HepG2 (cell line): Measurements from ENCODE around the gene GHRL. TPM values are rescaled to one million over a fixed set of nuclear protein-coding genes. Genes with fewer than 3 reads are reported as not detected.

ENCODE experiments used
- ATM ChIP-seq: fragments of 450-650 bp; IDR thresholded peaks from 2 replicates; pipeline ENCODE4 v1.7.1; 2017; ENCODE audit warnings: mild to moderate bottlenecking, borderline replicate concordance
- CEBPB ChIP-seq: IDR thresholded peaks from 2 replicates; pipeline ENCODE4 v1.6.1; 2011; ENCODE audit warnings: low read depth, low read length, improper control_type of control experiment, borderline replicate concordance
- CENPT ChIP-seq: sonication (generic); formaldehyde crosslinking; IDR thresholded peaks from 2 replicates; pipeline ENCODE4 v1.8.0; 2022; ENCODE audit warnings: low read depth, mild to moderate bottlenecking, moderate library complexity, missing genetic modification reagents
- CREB1 ChIP-seq, 2 experiments: fragments of 450-650 bp in 1 of 2; IDR thresholded peaks; 2 replicates each; pipeline ENCODE4 v1.6.1; 2016 to 2017; ENCODE audit warnings: control low read depth in 1 of 2, mild to moderate bottlenecking in 1 of 2, missing compliant biosample characterization in 1 of 2, missing genetic modification characterization in 1 of 2
- FOXP1 ChIP-seq, 2 experiments: fragments of 450-650 bp in 1 of 2; IDR thresholded peaks; 2 replicates each; pipeline ENCODE4 v1.6.1; 2017 to 2018; ENCODE audit warnings: antibody characterized with exemption in 1 of 2
- NR2C2 ChIP-seq: sonication (generic); formaldehyde crosslinking; IDR thresholded peaks from 2 replicates; pipeline ENCODE4 v1.4.0; 2020; ENCODE audit warnings: missing genetic modification reagents, mild to moderate bottlenecking, moderate library complexity, borderline replicate concordance
- RORA ChIP-seq: sonication (generic); formaldehyde crosslinking; IDR thresholded peaks from 2 replicates; pipeline ENCODE4 v1.5.0; 2020; ENCODE audit warnings: mild to moderate bottlenecking, missing genetic modification reagents, moderate library complexity
- SNRNP70 ChIP-seq: fragments of 200-400 bp; formaldehyde crosslinking; IDR thresholded peaks from 2 replicates; pipeline ENCODE4 v1.6.1; 2017; ENCODE audit warnings: mild to moderate bottlenecking, low read depth, low read length, moderate library complexity
- SOX6 ChIP-seq, 2 experiments: fragments of 450-650 bp in 1 of 2; sonication (generic) in 1 of 2; formaldehyde crosslinking in 1 of 2; IDR thresholded peaks; 2 replicates each; pipeline versions ENCODE4 v1.4.0 to v1.6.1; 2017 to 2020; ENCODE audit warnings: antibody characterized with exemption in 1 of 2, mild to moderate bottlenecking in 1 of 2, missing genetic modification reagents in 1 of 2
- TRIM24 ChIP-seq: sonication (generic); formaldehyde crosslinking; IDR thresholded peaks from 2 replicates; pipeline ENCODE4 v1.8.0; 2022; ENCODE audit warnings: mild to moderate bottlenecking, missing genetic modification reagents
- ZC3H4 ChIP-seq: sonication (generic); formaldehyde crosslinking; IDR thresholded peaks from 2 replicates; pipeline ENCODE4 v1.4.0; 2020; ENCODE audit warnings: missing genetic modification reagents, borderline replicate concordance
- ZNF143 ChIP-seq: sonication (generic); formaldehyde crosslinking; IDR thresholded peaks from 2 replicates; pipeline ENCODE4 v1.4.0; 2020; ENCODE audit warnings: missing genetic modification reagents
- ZNF160 ChIP-seq: sonication (generic); formaldehyde crosslinking; IDR thresholded peaks from 2 replicates; pipeline ENCODE4 v1.8.0; 2022; ENCODE audit warnings: mild to moderate bottlenecking, inconsistent platforms, missing genetic modification reagents
- ZNF17 ChIP-seq: sonication (generic); formaldehyde crosslinking; IDR thresholded peaks from 2 replicates; pipeline ENCODE4 v1.5.0; 2020; ENCODE audit warnings: mild to moderate bottlenecking, missing genetic modification reagents
- ZNF264 ChIP-seq: sonication (generic); formaldehyde crosslinking; IDR thresholded peaks from 2 replicates; pipeline ENCODE4 v1.4.0; 2020; ENCODE audit warnings: missing genetic modification reagents
- ZNF317 ChIP-seq: sonication (generic); formaldehyde crosslinking; IDR thresholded peaks from 2 replicates; pipeline ENCODE4 v1.5.0; 2020; ENCODE audit warnings: mild to moderate bottlenecking, missing genetic modification reagents
- ZNF878 ChIP-seq: sonication (generic); formaldehyde crosslinking; IDR thresholded peaks from 2 replicates; pipeline ENCODE4 v1.8.1; 2023; ENCODE audit warnings: mild to moderate bottlenecking, missing genetic modification reagents, moderate library complexity
- ZSCAN9 ChIP-seq: IDR thresholded peaks from 2 replicates; pipeline ENCODE4 v1.6.1; 2016; ENCODE audit warnings: borderline replicate concordance
- polyA plus RNA-seq, 8 experiments: library from polyadenylated mRNA; depleted of rRNA in 3 of 8; stranded (reverse) in 7 of 8; unstranded in 1 of 8; fragments of >200 nt; fragmentation: Illumina TruSeq in 4 of 8; extraction: Trizol in 4 of 8; gene quantifications; 2 replicates each; pipeline versions ENCODE4 v1.2.1 to v1.2.3, GENCODE V29; 2011 to 2016; ENCODE audit warnings: low read depth in 4 of 8, missing spikeins in 1 of 8, mixed read lengths in 1 of 8; ENCODE audit not compliant: insufficient read depth in 1 of 8
- total RNA-seq, 5 experiments: library from RNA; depleted of rRNA; stranded (reverse); fragments of >200 nt; fragmentation: Illumina TruSeq; extraction: Trizol; gene quantifications; 2 replicates each; pipeline ENCODE4 v1.2.3, GENCODE V29; 2016; ENCODE audit warnings: low read depth in 1 of 5
- TF ChIP-seq, protein P1 (sequence below), 2 experiments: sonication (generic) in 1 of 2; formaldehyde crosslinking in 1 of 2; IDR thresholded peaks; 2 replicates each; pipeline versions ENCODE4 v1.4.0 to v1.6.1; 2018 to 2020; ENCODE audit warnings: missing genetic modification reagents in 2 of 2, borderline replicate concordance in 1 of 2, low read depth in 1 of 2, mild to moderate bottlenecking in 1 of 2, missing biosample characterization in 1 of 2
- TF ChIP-seq, protein P2 (sequence below): sonication (generic); formaldehyde crosslinking; IDR thresholded peaks from 2 replicates; pipeline ENCODE4 v1.5.1; 2020; ENCODE audit warnings: mild to moderate bottlenecking, missing genetic modification reagents, borderline replicate concordance
- TF ChIP-seq, protein P3 (sequence below): sonication (generic); formaldehyde crosslinking; IDR thresholded peaks from 2 replicates; pipeline ENCODE4 v1.8.1; 2023; ENCODE audit warnings: mild to moderate bottlenecking, inconsistent platforms, moderate library complexity, missing genetic modification reagents, borderline replicate concordance

The GHRL gene
- total and polyA plus RNA-seq, 2 of the 13 experiments (the other 11 are each of a cell fraction or from before 2014, with no cell fraction given): 0.09 TPM; not detected in 1

DNA sequence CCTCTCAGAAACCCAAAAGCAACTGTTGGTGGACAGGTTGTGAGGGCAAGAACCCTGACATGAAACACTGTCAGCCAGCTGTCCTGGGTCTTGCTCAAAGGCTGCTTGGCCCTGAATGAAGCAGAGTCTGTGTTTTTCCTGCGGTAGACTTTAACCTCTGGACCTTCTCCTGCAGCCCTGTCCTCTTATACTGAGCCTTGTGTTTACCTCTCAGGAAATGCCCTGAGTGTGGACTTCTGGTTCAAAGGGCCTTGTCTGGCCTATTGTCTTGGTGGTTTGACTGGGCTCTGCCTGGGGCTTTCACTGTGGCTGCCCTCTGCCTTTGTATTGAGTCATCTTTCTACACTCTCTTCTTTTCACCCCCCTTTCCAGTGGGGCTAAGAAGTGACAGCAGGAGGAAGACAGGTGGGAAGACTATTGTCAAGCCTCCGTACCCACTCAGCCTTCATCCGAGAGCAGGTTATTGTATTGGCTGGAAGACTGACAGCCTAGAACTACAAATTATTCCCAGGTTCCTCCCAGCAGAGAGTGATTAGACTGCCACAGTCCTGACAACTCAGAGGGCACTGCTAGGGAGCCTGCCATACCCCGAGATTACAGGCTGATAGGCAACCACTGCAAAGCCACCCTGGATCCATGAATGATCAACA, 24.7 kb upstream of the GHRL start (continued):
- TF ChIP-seq ZNF264 (CRISPR knock-in tag): peak; percentile 75; the same call in 1 of the 2 replicates
- peak; percentile 50; the same call in 1 of the 2 replicates for TF ChIP-seq NR2C2 (CRISPR knock-in tag)
- TF ChIP-seq, protein P1, sequence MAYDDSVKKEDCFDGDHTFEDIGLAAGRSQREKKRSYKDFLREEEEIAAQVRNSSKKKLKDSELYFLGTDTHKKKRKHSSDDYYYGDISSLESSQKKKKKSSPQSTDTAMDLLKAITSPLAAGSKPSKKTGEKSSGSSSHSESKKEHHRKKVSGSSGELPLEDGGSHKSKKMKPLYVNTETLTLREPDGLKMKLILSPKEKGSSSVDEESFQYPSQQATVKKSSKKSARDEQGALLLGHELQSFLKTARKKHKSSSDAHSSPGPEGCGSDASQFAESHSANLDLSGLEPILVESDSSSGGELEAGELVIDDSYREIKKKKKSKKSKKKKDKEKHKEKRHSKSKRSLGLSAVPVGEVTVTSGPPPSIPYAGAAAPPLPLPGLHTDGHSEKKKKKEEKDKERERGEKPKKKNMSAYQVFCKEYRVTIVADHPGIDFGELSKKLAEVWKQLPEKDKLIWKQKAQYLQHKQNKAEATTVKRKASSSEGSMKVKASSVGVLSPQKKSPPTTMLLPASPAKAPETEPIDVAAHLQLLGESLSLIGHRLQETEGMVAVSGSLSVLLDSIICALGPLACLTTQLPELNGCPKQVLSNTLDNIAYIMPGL (CRISPR knock-in tag; IDR thresholded peaks at IDR 0.05; ENCODE audit: borderline replicate concordance in 1 of 2, low read depth in 1 of 2): peak; percentile 38 to 83; a peak in 2 of 4 replicates
- TF ChIP-seq ZC3H4: no peak
- no peak for TF ChIP-seq SOX6 (IDR thresholded peaks at IDR 0.05)
- peak; percentile 99 for TF ChIP-seq SOX6 (CRISPR knock-in tag; IDR thresholded peaks at IDR 0.05)
- TF ChIP-seq FOXP1 (IDR thresholded peaks at IDR 0.05): no peak
- TF ChIP-seq FOXP1 (CRISPR knock-in tag; IDR thresholded peaks at IDR 0.05): peak; percentile 85
- TF ChIP-seq ZNF160 (CRISPR knock-in tag): no peak
- no peak for TF ChIP-seq CREB1 (IDR thresholded peaks at IDR 0.05)
- TF ChIP-seq CREB1 (CRISPR knock-in tag; IDR thresholded peaks at IDR 0.05): peak; percentile 45; the same call in 1 of the 2 replicates
- no peak for TF ChIP-seq CENPT (CRISPR knock-in tag)
- TF ChIP-seq, protein P2, sequence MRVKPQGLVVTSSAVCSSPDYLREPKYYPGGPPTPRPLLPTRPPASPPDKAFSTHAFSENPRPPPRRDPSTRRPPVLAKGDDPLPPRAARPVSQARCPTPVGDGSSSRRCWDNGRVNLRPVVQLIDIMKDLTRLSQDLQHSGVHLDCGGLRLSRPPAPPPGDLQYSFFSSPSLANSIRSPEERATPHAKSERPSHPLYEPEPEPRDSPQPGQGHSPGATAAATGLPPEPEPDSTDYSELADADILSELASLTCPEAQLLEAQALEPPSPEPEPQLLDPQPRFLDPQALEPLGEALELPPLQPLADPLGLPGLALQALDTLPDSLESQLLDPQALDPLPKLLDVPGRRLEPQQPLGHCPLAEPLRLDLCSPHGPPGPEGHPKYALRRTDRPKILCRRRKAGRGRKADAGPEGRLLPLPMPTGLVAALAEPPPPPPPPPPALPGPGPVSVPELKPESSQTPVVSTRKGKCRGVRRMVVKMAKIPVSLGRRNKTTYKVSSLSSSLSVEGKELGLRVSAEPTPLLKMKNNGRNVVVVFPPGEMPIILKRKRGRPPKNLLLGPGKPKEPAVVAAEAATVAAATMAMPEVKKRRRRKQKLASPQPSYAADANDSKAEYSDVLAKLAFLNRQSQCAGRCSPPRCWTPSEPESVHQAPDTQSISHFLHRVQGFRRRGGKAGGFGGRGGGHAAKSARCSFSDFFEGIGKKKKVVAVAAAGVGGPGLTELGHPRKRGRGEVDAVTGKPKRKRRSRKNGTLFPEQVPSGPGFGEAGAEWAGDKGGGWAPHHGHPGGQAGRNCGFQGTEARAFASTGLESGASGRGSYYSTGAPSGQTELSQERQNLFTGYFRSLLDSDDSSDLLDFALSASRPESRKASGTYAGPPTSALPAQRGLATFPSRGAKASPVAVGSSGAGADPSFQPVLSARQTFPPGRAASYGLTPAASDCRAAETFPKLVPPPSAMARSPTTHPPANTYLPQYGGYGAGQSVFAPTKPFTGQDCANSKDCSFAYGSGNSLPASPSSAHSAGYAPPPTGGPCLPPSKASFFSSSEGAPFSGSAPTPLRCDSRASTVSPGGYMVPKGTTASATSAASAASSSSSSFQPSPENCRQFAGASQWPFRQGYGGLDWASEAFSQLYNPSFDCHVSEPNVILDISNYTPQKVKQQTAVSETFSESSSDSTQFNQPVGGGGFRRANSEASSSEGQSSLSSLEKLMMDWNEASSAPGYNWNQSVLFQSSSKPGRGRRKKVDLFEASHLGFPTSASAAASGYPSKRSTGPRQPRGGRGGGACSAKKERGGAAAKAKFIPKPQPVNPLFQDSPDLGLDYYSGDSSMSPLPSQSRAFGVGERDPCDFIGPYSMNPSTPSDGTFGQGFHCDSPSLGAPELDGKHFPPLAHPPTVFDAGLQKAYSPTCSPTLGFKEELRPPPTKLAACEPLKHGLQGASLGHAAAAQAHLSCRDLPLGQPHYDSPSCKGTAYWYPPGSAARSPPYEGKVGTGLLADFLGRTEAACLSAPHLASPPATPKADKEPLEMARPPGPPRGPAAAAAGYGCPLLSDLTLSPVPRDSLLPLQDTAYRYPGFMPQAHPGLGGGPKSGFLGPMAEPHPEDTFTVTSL (CRISPR knock-in tag): peak; percentile 58; the same call in 1 of the 2 replicates
- TF ChIP-seq, protein P3, sequence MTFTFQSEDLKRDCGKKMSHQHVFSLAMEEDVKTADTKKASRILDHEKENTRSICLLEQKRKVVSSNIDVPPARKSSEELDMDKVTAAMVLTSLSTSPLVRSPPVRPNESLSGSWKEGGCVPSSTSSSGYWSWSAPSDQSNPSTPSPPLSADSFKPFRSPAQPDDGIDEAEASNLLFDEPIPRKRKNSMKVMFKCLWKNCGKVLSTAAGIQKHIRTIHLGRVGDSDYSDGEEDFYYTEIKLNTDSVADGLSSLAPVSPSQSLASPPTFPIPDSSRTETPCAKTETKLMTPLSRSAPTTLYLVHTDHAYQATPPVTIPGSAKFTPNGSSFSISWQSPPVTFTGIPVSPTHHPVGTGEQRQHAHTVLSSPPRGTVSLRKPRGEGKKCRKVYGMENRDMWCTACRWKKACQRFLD (CRISPR knock-in tag): no peak
- TF ChIP-seq ZNF317 (CRISPR knock-in tag): no peak
- no peak for TF ChIP-seq ATM
- no peak for TF ChIP-seq CEBPB
- no peak for TF ChIP-seq TRIM24
- TF ChIP-seq SNRNP70: no peak
- TF ChIP-seq RORA (CRISPR knock-in tag): no peak
- TF ChIP-seq ZNF17 (CRISPR knock-in tag): no peak
- peak; percentile 82; the same call in 1 of the 2 replicates for TF ChIP-seq ZSCAN9 (CRISPR knock-in tag)
- TF ChIP-seq ZNF878: peak; percentile 38; the same call in 1 of the 2 replicates
- no peak for TF ChIP-seq ZNF143 (CRISPR knock-in tag)
